ENCODE measurements around the gene UBE2I.
"Not testable (repeated sequence)": the region's sequence is repeated elsewhere in the genome, so short reads cannot be mapped to it uniquely, and the experiment has no call there.

UBE2I gene

GRCh38 chr16:1277617-1278282 lies 31.7 kb upstream of the UBE2I start:
- no peak for DNase-seq (ENCODE audit: low read depth in 3 of 3)

GRCh38 chr16:1278477-1278876 lies 31.0 kb upstream of the UBE2I start:
- DNase-seq (ENCODE audit: low read depth in 3 of 3), result no peak

DNA sequence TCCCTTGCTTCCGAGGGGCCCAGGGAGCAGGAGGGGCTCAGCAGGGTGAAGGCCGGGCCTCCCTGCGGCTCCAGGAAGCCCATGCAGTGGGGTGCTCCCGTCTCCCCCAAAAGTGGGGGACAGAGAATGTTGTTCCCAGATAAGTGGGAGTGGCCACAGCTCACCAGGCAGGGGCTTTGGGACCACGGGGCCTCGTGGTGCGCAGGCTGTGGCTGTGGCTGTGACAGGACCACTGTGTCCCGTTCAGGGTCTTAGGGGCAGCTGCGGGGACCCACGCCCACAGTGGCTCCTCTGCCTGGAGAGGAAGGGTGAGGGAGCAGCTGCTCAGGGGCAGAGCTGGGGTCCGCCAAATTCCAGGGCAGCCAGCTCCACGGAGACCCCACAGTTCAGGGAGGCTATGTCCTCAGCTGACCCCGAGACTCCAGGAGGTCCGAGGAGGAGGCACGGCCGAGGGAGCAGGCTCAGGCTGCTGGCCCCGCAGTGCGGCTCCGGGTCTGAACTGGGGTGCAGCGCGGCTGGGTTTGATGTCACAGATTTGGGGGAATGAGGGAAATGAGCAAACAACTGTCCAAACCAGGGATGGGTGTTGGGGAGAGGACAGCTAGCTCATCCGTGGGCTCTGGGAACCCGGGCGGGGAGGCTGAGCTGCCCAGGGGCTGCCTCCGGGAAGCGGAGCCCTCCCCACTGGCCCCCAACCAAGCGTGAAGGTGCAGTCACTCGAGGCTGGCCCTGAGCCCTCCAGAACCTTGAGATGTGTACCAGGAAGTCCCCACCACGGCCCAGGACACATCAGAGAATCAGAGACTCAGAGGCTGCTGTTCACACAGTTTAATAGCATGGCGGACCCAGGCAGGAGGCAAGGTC lies 30.1 kb upstream of the UBE2I start:
- no peak for DNase-seq (ENCODE audit: low read depth in 3 of 3)

DNA sequence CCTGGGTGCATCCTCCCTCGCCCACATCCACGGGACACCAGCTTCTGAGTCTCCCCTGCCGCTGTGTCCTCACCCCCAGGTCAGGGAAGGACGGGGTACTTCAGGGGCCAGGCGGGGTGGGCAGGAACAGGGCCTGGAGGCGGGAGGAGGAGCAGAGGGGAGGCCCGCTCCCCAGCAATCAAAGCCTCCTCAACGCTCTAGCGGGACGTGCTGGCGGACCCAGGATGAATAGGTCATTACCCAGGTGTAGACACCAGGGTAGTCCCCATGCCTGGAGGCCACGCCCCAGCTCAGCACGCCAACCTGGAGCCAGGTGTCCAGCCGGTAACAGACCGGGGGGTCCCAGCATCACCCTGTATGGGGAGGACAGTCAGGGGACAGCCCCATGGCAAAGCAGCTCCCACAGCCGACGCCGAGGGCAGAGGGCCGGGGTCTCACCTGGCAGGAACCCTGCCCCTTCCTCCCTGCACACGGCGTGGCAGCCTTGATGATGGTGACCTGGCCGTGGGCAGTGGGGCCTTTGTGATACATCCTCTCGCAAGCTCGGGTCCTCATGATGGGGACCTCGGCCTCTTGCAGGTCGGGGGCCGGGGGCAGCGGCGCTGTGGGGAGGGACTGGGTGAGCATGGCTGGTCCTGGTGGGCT lies 29.4 kb upstream of the UBE2I start:
- no peak for DNase-seq (ENCODE audit: low read depth in 3 of 3)

DNA sequence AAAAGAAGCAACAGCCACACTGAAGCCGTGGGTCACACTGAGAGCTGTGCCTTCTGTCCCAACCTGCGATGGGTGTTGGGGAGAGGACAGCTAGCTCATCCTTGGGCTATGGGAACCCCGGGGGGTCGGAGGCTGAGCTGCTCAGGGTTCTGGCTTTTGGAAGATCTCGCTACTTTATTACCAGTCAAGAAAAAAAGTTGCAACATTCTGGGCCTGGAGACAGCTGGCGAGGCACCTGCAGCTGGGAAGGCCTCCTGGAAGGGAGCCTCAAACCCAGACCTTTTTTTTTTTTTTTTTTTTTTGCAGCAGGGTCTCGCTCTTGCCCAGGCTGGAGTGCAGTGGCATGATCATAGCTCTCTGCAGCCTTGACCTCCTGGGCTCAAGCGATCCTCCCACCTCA lies 28.7 kb upstream of the UBE2I start:
- no peak for DNase-seq (ENCODE audit: low read depth in 3 of 3)

- DNase-seq (ENCODE audit: low read depth in 3 of 3), result no peak
Measured at GRCh38 chr16:1281517-1281916, 27.9 kb upstream of the UBE2I start.

- DNase-seq (ENCODE audit: low read depth in 3 of 3), result no peak
Measured at GRCh38 chr16:1282324-1282973, 27.0 kb upstream of the UBE2I start.

DNA sequence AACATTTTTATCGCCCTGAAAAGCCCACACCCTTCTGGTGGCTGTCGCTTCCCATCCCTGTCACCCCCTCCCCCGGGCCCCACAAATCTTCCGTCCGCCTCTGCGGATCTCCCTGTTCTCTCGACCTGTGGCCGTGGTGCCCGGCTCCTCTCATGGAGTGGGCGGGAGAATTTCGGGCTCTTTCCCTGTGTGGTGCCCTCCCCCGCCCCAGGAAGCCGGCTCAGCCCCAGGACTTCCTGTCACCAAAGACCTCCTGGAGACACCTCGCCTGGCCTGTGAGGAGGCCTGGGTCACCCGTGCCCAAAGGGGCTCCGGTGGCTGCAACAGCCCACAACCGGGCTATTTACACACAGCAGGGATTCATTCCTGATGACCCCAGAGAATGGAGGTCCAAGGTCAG lies 26.1 kb upstream of the UBE2I start:
- DNase-seq (ENCODE audit: low read depth in 3 of 3), result no peak

- no peak for DNase-seq (ENCODE audit: low read depth in 3 of 3)
Measured at GRCh38 chr16:1283996-1284616, 25.3 kb upstream of the UBE2I start.

DNA sequence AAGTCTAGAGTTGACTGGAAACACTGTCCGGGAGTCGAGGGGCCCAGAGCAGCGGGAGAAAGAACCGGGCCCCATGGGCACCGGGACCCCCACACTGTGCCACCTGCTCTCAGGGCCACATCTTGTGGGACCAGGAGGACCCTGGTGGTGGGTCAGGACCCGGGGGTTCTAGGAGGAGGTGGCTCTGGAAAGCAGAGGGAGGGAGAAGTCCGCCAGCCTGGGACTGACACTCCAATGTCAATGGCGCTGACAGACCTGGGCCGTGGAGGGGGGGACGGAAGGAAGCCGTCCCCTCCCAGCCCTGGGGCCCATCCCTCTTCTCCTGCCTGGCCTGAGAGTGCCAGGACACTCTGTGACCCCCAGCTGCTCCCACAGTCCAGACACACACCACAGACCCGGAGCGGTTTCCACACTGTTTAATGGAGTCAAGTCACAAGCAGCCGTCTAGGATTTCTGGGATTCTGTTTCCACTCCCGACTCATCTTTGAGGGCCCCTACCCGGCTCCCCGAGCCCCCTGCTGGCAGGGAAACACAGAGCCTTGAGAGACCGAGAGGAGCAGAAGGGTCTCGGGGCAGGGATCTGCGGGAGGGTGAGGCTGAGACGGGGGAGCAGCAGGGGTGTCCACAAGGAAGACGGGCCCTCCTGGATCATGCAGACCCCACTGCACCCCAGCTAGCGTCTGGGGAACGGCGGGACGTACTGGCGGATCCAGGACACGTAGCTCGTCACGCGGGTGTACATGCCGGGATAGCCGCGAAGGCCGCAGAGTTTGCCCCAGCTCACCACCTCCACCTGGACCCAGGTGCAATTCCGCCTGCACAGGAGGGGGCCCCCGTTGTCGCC lies 23.5 kb upstream of the UBE2I start:
- DNase-seq (ENCODE audit: low read depth in 3 of 3), result no peak

- DNase-seq (ENCODE audit: low read depth in 3 of 3), result no peak
Measured at GRCh38 chr16:1286513-1287094, 22.8 kb upstream of the UBE2I start.

DNA sequence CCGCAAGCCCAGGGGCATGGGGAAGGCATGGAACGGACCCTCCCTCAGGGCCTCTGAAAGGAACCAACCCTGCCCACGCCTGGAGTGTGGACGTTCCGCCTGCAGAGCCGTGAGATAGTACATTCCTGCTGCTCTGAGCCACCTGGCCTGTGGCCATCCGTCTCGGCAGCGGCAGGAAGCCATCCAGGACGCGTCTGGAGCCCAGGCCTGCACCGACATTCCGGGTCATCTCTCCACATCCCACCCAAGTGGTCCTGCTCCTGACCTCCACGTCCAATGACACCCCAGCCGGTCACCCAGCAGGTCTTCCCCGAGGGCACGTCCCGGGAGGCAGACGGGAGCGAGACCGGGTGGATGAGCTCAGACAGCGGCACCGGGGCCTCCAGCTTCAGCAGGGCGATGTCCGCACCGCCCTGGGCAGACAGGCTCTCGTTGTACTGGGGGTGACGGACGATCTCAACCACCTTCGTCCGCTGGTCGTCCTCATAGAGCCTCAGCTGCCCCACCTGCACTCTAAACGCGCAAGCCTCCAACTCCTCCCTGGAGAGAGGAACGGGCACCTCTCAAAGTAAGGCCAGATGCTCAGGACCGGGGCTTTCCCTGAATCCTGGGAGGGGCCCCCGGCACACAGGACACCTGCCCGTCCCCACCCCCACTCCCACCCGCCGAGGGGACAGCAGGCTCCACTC lies 21.3 kb upstream of the UBE2I start:
- no peak for DNase-seq (ENCODE audit: low read depth in 3 of 3)

- no peak for DNase-seq (ENCODE audit: low read depth in 3 of 3)
Measured at GRCh38 chr16:1288813-1289476, 20.5 kb upstream of the UBE2I start.

DNA sequence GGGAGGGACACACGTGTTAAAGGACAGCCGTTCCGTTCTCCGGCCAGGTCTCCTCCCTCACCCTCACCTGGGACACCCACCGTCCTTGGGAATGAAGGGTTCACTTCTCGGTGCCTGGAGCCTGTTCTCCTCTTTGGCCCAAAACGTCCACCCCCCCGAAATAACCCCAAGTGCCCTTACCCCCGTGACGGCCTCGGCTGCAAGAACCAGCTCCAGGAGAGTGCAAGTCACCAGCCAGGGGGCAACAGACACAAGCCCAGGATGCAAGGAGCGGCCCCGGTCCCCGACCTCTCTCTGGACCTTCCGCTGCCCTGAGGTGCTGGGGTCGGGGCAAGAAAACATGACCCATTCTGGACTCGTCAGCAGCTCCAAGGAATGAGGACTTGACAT lies 20.0 kb upstream of the UBE2I start:
- no peak for DNase-seq (ENCODE audit: low read depth in 3 of 3)

DNA sequence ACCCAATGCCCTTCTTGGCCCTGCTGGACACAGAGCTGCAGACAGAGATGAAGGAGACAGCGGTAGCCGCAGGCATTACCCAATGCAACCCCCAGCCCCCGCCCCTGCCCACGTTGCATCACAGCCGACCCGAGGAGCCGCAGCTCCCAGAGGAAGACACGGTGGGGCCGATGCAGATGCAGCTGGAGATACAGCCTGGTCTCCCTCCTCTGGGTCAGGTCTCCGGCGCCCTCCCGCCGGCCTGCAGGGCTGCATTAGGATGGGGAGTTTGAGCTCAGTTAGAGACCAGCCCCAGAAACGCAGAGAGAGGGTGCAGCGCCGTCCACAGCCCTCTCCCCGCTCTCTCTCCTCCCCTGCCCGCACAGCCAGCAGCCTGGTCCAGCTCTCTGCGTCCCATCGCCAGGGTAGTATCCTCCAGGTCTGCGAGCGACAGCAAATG lies 19.4 kb upstream of the UBE2I start:
- no peak for DNase-seq (ENCODE audit: low read depth in 3 of 3)

DNA sequence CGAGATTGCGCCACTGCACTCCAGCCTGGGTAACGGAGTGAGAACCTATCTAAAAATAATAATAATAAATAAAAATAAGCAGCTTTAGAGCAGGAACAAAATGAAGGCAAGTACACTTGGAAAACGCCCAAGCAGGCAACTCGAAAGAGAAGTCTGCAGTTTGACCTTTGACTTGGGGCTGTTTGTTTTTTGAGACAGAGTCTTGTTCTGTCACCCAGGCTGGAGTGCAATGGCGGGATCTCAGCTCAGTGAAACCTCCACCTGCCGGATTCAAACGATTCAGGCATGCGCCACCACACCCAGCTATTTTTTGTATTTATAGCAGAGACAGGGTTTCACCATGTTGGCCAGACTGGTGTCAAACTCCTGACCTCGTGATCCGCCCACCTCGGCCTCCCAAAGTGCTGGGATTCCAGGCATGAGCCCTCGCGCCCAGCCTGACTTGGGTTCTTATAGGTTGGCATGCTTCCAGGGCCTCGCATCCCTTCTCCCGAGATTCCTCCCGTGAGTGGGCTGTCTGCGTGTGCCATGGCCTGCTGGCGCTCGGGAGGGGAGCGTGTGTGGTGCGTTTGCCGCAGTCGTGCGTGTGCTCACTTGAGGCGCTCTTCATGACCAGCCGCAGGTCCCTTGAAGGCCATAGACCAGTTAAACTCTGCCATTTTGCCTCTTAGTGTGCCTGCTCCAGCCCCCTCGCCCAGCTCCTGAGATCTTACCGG lies 18.4 kb upstream of the UBE2I start:
- no peak for DNase-seq (ENCODE audit: low read depth in 3 of 3)

DNA sequence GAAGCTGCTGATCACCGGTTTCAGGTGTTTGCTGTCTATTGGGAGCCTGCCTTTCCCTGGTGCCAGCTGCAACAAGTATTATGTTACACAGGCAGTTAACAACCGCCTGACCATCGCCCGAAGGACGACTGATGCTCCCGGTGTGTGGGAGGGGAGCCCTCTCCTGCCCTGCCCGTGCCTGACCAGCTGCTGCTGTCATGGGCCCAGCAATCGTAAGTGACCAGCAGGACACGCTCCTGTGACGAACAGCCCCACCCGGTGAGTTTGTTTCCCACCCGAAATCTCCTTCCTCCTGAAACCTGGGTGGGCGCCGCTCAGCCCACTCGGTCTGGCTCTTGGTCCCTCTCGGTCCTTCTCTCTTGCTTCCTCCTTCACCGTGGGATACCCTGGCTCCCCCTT lies 17.9 kb upstream of the UBE2I start:
- DNase-seq (ENCODE audit: low read depth in 3 of 3), result no peak

DNA sequence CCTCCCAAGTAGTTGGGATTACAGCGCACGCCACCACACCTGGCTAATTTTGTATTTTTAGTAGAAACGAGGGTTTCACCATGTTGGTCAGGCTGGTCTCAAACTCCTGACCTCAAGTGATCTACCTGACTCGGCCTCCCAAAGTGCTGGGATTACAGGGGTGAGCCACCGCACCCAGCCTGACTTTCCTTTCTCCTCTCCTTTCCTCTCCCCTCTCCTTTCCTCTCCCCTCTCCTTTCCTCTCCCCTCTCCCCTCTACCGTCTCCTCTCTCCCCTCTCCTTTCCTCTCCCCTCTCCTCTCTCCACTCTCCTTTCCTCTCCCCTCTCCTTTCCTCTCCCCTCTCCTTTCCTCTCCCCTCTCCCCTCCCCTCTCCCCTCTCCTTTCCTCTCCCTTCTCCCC lies 17.2 kb upstream of the UBE2I start:
- not testable (repeated sequence) for DNase-seq (ENCODE audit: low read depth in 3 of 3)

GRCh38 chr16:1292808-1293207 lies 16.6 kb upstream of the UBE2I start:
- DNase-seq (ENCODE audit: low read depth in 3 of 3), result not testable (repeated sequence)
